ENCODE results near the gene TUBD1. TPM values are rescaled to one million over a fixed set of nuclear protein-coding genes. Genes with fewer than 3 reads are reported as not detected.

TUBD1 gene
- total and polyA plus RNA-seq, 2 of the 13 experiments (the other 11 are each of a cell fraction or from before 2014, with no cell fraction given) = 18.2 to 25.9 TPM

DNA sequence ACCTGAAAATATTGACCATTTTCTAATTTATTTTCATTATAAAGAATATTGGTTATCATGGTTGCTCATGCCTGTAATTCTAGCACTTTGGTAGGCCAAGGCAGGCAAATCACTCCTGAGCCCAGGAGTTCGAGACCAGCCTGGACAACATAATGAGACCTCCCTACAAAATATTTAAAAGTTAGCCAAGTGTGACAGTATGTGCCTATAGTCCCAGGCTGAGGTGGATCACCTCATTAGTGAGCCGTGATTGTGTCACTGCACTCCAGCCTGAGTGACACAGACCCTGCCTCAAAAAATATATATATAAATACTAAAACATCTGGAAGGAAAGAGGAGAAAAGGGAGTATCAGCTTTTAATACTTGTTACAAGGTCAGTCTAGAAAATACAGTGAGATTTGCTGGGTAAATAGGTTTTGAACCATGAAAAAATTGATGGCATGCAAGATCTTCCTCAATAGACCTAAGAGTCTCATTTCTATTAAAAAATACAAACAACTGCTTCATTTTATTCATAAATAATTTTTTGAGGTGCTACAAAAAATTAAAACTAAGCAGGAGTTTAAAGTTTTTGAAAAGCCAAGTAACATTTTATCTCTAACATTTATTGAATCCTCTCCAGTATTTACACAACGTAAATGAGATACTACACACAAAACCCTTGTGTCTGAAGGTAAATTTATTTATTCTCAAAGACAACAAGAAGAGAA lies 47.7 kb downstream of the TUBD1 start:
- H2AFZ ChIP-seq (ENCODE audit: low read length) = no peak overlapping the region
- intact Hi-C loops (cut with micrococcal nuclease; ENCODE audit: unreplicated experiment) = loop anchor here (5.0 kb wide), 1 partner anchor 47 kb away; the partner anchor contains the start of genes RPS6KB1 and TUBD1
- H3K4me1 ChIP-seq (ENCODE audit: insufficient read depth, low read length) = peaks cover 92% of the 10 kb centered on the region
- no peak for TF ChIP-seq HOXA3 (CRISPR knock-in tag; IDR thresholded peaks at IDR 0.05)
- TF ChIP-seq POLR2AphosphoS5 (IDR thresholded peaks at IDR 0.05; ENCODE audit: low read depth, low read length) = no peak; the same call in 1 of the 2 replicates
- TF ChIP-seq SRSF4 (IDR thresholded peaks at IDR 0.05; ENCODE audit: low read depth, low read length, poor library complexity, severe bottlenecking) = peak; percentile 20
- no peak for TF ChIP-seq E2F2 (CRISPR knock-in tag; IDR thresholded peaks at IDR 0.05; ENCODE audit: borderline replicate concordance)
- no peak for TF ChIP-seq ZNF674 (CRISPR knock-in tag; IDR thresholded peaks at IDR 0.05; ENCODE audit: low read depth)
- peak; percentile 41; the same call in 1 of the 2 replicates for TF ChIP-seq ZNF543 (CRISPR knock-in tag; IDR thresholded peaks at IDR 0.05)
- peak; percentile 0; the same call in 1 of the 2 replicates for TF ChIP-seq ZNF792 (CRISPR knock-in tag; IDR thresholded peaks at IDR 0.05)
- TF ChIP-seq FOXA3 (CRISPR knock-in tag; IDR thresholded peaks at IDR 0.05) = no peak
- TF ChIP-seq POGK (CRISPR knock-in tag; conservative IDR thresholded peaks at IDR 0.05) = no peak
- peak; percentile 3; the same call in 1 of the 2 replicates for TF ChIP-seq ZFP82 (CRISPR knock-in tag; IDR thresholded peaks at IDR 0.05; ENCODE audit: borderline replicate concordance)
- no peak for TF ChIP-seq ATF7-NPFF (CRISPR knock-in tag; IDR thresholded peaks at IDR 0.05; ENCODE audit: low read depth)
- no peak for TF ChIP-seq HINFP (CRISPR knock-in tag; IDR thresholded peaks at IDR 0.05; ENCODE audit: low read depth)
- TF ChIP-seq ZNF615 (CRISPR knock-in tag; IDR thresholded peaks at IDR 0.05; ENCODE audit: borderline replicate concordance) = no peak
- TF ChIP-seq, protein P1, sequence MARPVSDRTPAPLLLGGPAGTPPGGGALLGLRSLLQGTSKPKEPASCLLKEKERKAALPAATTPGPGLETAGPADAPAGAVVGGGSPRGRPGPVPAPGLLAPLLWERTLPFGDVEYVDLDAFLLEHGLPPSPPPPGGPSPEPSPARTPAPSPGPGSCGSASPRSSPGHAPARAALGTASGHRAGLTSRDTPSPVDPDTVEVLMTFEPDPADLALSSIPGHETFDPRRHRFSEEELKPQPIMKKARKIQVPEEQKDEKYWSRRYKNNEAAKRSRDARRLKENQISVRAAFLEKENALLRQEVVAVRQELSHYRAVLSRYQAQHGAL (CRISPR knock-in tag; IDR thresholded peaks at IDR 0.05; ENCODE audit: not compliant biosample characterization) = no peak
- TF ChIP-seq ZNF432 (CRISPR knock-in tag; IDR thresholded peaks at IDR 0.05; ENCODE audit: borderline replicate concordance) = no peak
- TF ChIP-seq, protein P2, sequence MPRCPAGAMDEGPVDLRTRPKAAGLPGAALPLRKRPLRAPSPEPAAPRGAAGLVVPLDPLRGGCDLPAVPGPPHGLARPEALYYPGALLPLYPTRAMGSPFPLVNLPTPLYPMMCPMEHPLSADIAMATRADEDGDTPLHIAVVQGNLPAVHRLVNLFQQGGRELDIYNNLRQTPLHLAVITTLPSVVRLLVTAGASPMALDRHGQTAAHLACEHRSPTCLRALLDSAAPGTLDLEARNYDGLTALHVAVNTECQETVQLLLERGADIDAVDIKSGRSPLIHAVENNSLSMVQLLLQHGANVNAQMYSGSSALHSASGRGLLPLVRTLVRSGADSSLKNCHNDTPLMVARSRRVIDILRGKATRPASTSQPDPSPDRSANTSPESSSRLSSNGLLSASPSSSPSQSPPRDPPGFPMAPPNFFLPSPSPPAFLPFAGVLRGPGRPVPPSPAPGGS (CRISPR knock-in tag; IDR thresholded peaks at IDR 0.05) = no peak
- no peak for TF ChIP-seq NFE2L1 (CRISPR knock-in tag; IDR thresholded peaks at IDR 0.05; ENCODE audit: borderline replicate concordance)

More for the DNA sequence above, 47.7 kb downstream of the TUBD1 start:
- peak overlapping the region in 2 of 3 experiments; percentile 13 to 54; a peak in 3 of 6 replicates for H3K4me3 ChIP-seq (replicated peaks in 1 of 3; ENCODE audit: insufficient read depth in 1 of 3, low read depth in 2 of 3, low read length in 3 of 3)
- H3K27ac ChIP-seq (ENCODE audit: extremely low read length, insufficient read depth, low read length) = peak overlapping the region; percentile 98
- in situ Hi-C loops (cut with HindIII; ENCODE audit: extremely low pct_ligation_motif_present, low pct_unique_long_range_greater_than_20kb) = no loop called here
- H3K4me2 ChIP-seq (ENCODE audit: low read depth, low read length) = peak overlapping the region; percentile 80
- no TSS peak for BruUV-seq (replicated peaks)
- no peaks in the 10 kb centered on the region; a peak in 1 of 5 replicates for H3K27me3 ChIP-seq (ENCODE audit: control insufficient read depth in 1 of 2, insufficient read depth in 2 of 2, low read length in 2 of 2)
- peaks cover 16% of the 10 kb centered on the region for H3K79me2 ChIP-seq (ENCODE audit: insufficient read depth, low read length)
- ChIA-PET POLR2A (interaction anchor here (1.0 to 20.0 kb wide), 11 partner anchors 8 to 226 kb away, joined by 3 to 501 read pairs (median 6); partner anchors contain the start of genes CLTC, PTRH2, RPS6KB1 and TUBD1), CTCF (ENCODE audit: low intra/inter-chr PET ratio, low total read pairs) (no interaction called here)
- H4K20me1 ChIP-seq (ENCODE audit: insufficient read depth, low read length) = peaks cover 16% of the 10 kb centered on the region
- H3K9me3 ChIP-seq (ENCODE audit: low read length) = no peaks in the 10 kb centered on the region
- DNase-seq (ENCODE audit: low spot score) (no peak), ATAC-seq (no peak), FAIRE-seq (no peak)
- 11% methylated on average over 3 of the region's 3 CpGs for WGBS (ENCODE audit: low lambda C conversion rate)
- H3K9ac ChIP-seq (ENCODE audit: insufficient read depth, low read depth, low read length) = peak overlapping the region; percentile 78
- H3K36me3 ChIP-seq (replicated peaks in 1 of 2; ENCODE audit: control insufficient read depth in 1 of 2, insufficient read depth in 2 of 2, low read length in 2 of 2) = peaks cover 0 to 11% of the 10 kb centered on the region in 2 experiments; a peak in 2 of 5 replicates
